Keratinocyte (primary cell): ENCODE results near the gene TRAF2. TPM values are rescaled to one million over a fixed set of nuclear protein-coding genes. Genes with fewer than 3 reads are reported as not detected.

ENCODE experiments used
- DNase-seq: peaks from one replicate; pipeline ENCODE4 v3.0.0-alpha.2; 2011; ENCODE audit warnings: low read depth, missing footprints, low spot score
- FAIRE-seq: peaks from 2 replicates; lab custom pipeline; 2011; peaks lifted over from hg19 to GRCh38; lab: Jason Lieb, UNC
- H2AFZ ChIP-seq: 2 replicates; pipeline ENCODE4 v1.6.0; 2012; ENCODE audit warnings: low read length, control low read depth, inconsistent platforms; ENCODE audit not compliant: control insufficient read depth
- H3K27ac ChIP-seq: 2 replicates; pipeline ENCODE4 v1.5.1; 2011; ENCODE audit warnings: low read length; ENCODE audit not compliant: control insufficient read depth, insufficient read depth
- H3K27me3 ChIP-seq: 3 replicates; pipeline ENCODE4 v1.6.0; 2011; ENCODE audit warnings: low read length; ENCODE audit not compliant: control insufficient read depth, insufficient read depth; ENCODE audit errors: extremely low read depth
- H3K36me3 ChIP-seq, 2 experiments: 2 replicates in 1 of 2; 3 replicates in 1 of 2; pipeline ENCODE4 v1.5.1; 2011; ENCODE audit warnings: low read length in 2 of 2, mild to moderate bottlenecking in 1 of 2; ENCODE audit not compliant: control insufficient read depth in 2 of 2, insufficient read depth in 2 of 2; ENCODE audit errors: extremely low read depth in 1 of 2
- H3K4me1 ChIP-seq: 3 replicates; pipeline ENCODE4 v1.5.1; 2011; ENCODE audit warnings: low read length; ENCODE audit not compliant: control insufficient read depth, insufficient read depth; ENCODE audit errors: extremely low read depth
- H3K4me2 ChIP-seq: 3 replicates; pipeline ENCODE4 v1.6.0; 2011; ENCODE audit warnings: low read depth, low read length; ENCODE audit not compliant: control insufficient read depth, insufficient read depth; ENCODE audit errors: extremely low read depth
- H3K4me3 ChIP-seq, 3 experiments: fragments of 200-600 bp in 1 of 3; sonication (generic) in 1 of 3; 2 replicates in 2 of 3; 3 replicates in 1 of 3; pipeline ENCODE4 v1.5.1; 2011 to 2016; ENCODE audit warnings: low read length in 3 of 3, mild to moderate bottlenecking in 3 of 3, control low read depth in 2 of 3, inconsistent platforms in 1 of 3, low read depth in 1 of 3, mixed read lengths in 1 of 3, mixed run types in 1 of 3, moderate library complexity in 1 of 3; ENCODE audit not compliant: control insufficient read depth in 2 of 3, insufficient read depth in 2 of 3; ENCODE audit errors: extremely low read depth in 1 of 3
- H3K79me2 ChIP-seq: 2 replicates; pipeline ENCODE4 v1.6.0; 2012; ENCODE audit warnings: low read length; ENCODE audit not compliant: control insufficient read depth, insufficient read depth
- H3K9ac ChIP-seq: 3 replicates; pipeline ENCODE4 v1.6.0; 2011; ENCODE audit warnings: low read length; ENCODE audit not compliant: control insufficient read depth, insufficient read depth; ENCODE audit errors: extremely low read depth
- H3K9me1 ChIP-seq: 3 replicates; pipeline ENCODE4 v1.6.0; 2011; ENCODE audit warnings: low read length; ENCODE audit not compliant: control insufficient read depth, insufficient read depth; ENCODE audit errors: extremely low read depth
- H3K9me3 ChIP-seq: 2 replicates; pipeline ENCODE4 v1.5.1; 2012; ENCODE audit warnings: low read depth, low read length; ENCODE audit not compliant: control insufficient read depth
- H4K20me1 ChIP-seq: 3 replicates; pipeline ENCODE4 v1.6.0; 2011; ENCODE audit warnings: low read length; ENCODE audit not compliant: control insufficient read depth, insufficient read depth; ENCODE audit errors: extremely low read depth
- CTCF ChIP-seq, 3 experiments: IDR thresholded peaks in 1 of 3; conservative IDR thresholded peaks in 1 of 3; optimal IDR thresholded peaks in 1 of 3; 2 replicates in 2 of 3; 3 replicates in 1 of 3; pipeline versions ENCODE3 to v1.5.1; 2011; ENCODE audit warnings: low read length in 3 of 3, mild to moderate bottlenecking in 3 of 3, moderate library complexity in 2 of 3, control low read depth in 1 of 3, inconsistent platforms in 1 of 3; ENCODE audit not compliant: insufficient read depth in 2 of 3; ENCODE audit errors: extremely low read depth in 1 of 3
- EZH2 ChIP-seq: IDR thresholded peaks from one replicate; pipeline ENCODE4 v1.6.1; 2012; ENCODE audit warnings: inconsistent platforms, mild to moderate bottlenecking, low read length, moderate library complexity
- dilution Hi-C: fragments of 300-500 bp; cut with MboI; formaldehyde crosslinking; loops from one replicate; pipeline ENCODE4 v1.7.0; 2020; ENCODE audit warnings: low sequenced_read_pairs; ENCODE audit not compliant: extremely low pct_ligation_motif_present
- polyA plus RNA-seq, 5 experiments: library from polyadenylated mRNA; depleted of rRNA in 3 of 5; stranded (reverse) in 3 of 5; stranded (forward) in 1 of 5; unstranded in 1 of 5; fragments of >200 nt; gene quantifications; 1 replicate in 1 of 5; 2 replicates in 3 of 5; 3 replicates in 1 of 5; pipeline versions ENCODE4 v1.2.1 to v1.2.3, GENCODE V29; 2011 to 2012; ENCODE audit warnings: missing spikeins in 2 of 5, low read depth in 1 of 5, low replicate concordance in 1 of 5

TRAF2 gene
- polyA plus RNA-seq, 1 donor (not counting 4 experiments of a cell fraction or from before 2014, with no cell fraction given), result 9.9 TPM

- Histone ChIP-seq H4K20me1 (no peaks in the 10 kb centered on the region), H3K4me2 (no peak overlapping the region), H3K27ac (no peak overlapping the region), H3K9me1 (no peaks in the 10 kb centered on the region), H2AFZ (no peak overlapping the region), H3K4me1 (peaks cover 8% of the 10 kb centered on the region), H3K9me3 (no peaks in the 10 kb centered on the region), H3K4me3 (no peak overlapping the region), H3K79me2 (no peaks in the 10 kb centered on the region), H3K36me3 (no peaks in the 10 kb centered on the region), H3K9ac (no peak overlapping the region), H3K27me3 (no peaks in the 10 kb centered on the region)
- DNase-seq (no peak), FAIRE-seq (no peak)
- dilution Hi-C loops, result no loop called here
- TF ChIP-seq CTCF (optimal IDR thresholded peaks at IDR 0.05 in 1 of 3, IDR thresholded peaks at IDR 0.05 in 1 of 3, conservative IDR thresholded peaks at IDR 0.05 in 1 of 3; ENCODE audit: extremely low read depth in 1 of 3, insufficient read depth in 2 of 3, low read length in 3 of 3) (no peak), EZH2 (no peak)
These were observed 79.6 kb downstream of the TRAF2 start for GRCh38 chr9:136965771-136966484.

GRCh38 chr9:136968333-136969127, 82.2 kb downstream of the TRAF2 start:
- FAIRE-seq, result no peak
- Histone ChIP-seq H3K4me3 (no peak overlapping the region), H3K9me3 (no peaks in the 10 kb centered on the region), H3K36me3 (no peaks in the 10 kb centered on the region), H3K27me3 (no peaks in the 10 kb centered on the region), H4K20me1 (no peaks in the 10 kb centered on the region), H3K9ac (no peak overlapping the region), H3K27ac (no peak overlapping the region), H3K79me2 (no peaks in the 10 kb centered on the region), H2AFZ (no peak overlapping the region), H3K4me2 (no peak overlapping the region), H3K9me1 (no peaks in the 10 kb centered on the region), H3K4me1 (peaks cover 8% of the 10 kb centered on the region)
- dilution Hi-C loops, result no loop called here
- TF ChIP-seq EZH2, result no peak
- no peak for TF ChIP-seq CTCF (optimal IDR thresholded peaks at IDR 0.05 in 1 of 3, IDR thresholded peaks at IDR 0.05 in 1 of 3, conservative IDR thresholded peaks at IDR 0.05 in 1 of 3; ENCODE audit: extremely low read depth in 1 of 3, insufficient read depth in 2 of 3, low read length in 3 of 3)
- DNase-seq, result no peak
